Endothelial cell of umbilical vein (primary cell): ENCODE measurements around the gene BNIP5. TPM values are rescaled to one million over a fixed set of nuclear protein-coding genes. Genes with fewer than 3 reads are reported as not detected.

Source experiments
- BruUV-seq: library from RNA; stranded (reverse); fragments of 400-500 nt; replicated peaks from 2 replicates; lab custom pipeline; 2021; lab: Mats Ljungman, UMichigan
- CTCF ChIA-PET: fragments of 300-600, 350-600 bp; sonication (Branson Sonifier 250); formaldehyde crosslinking; loops from one replicate; lab custom pipeline; 2021; ENCODE audit warnings: antibody characterized with exemption, inconsistent platforms; lab: Charles Lee
- POLR2A ChIA-PET: fragments of 300-600, 350-600 bp; sonication (Branson Sonifier 250); formaldehyde crosslinking; loops from one replicate; lab custom pipeline; 2021; ENCODE audit warnings: antibody characterized with exemption, inconsistent platforms; lab: Charles Lee
- DNase-seq: peaks from one replicate; pipeline ENCODE4 v3.0.0-alpha.2; 2011; ENCODE audit warnings: low read depth, low spot score
- FAIRE-seq: peaks from 2 replicates; lab custom pipeline; 2011; peaks lifted over from hg19 to GRCh38; lab: Jason Lieb, UNC
- H2AFZ ChIP-seq: 2 replicates; pipeline ENCODE4 v1.6.0; 2012; ENCODE audit warnings: low read depth, low read length, control low read depth, inconsistent platforms
- H3K27ac ChIP-seq: 2 replicates; pipeline ENCODE4 v1.5.1; 2011; ENCODE audit warnings: low read depth, mild to moderate bottlenecking, control low read depth, low read length, moderate library complexity; ENCODE audit not compliant: insufficient read depth
- H3K27me3 ChIP-seq, 2 experiments: 2 replicates each; pipeline versions ENCODE4 v1.6.0 to v1.6.1; 2011; ENCODE audit warnings: low read length in 2 of 2, mixed read lengths in 1 of 2; ENCODE audit not compliant: control insufficient read depth in 2 of 2, insufficient read depth in 2 of 2
- H3K36me3 ChIP-seq, 2 experiments: 2 replicates in 1 of 2; 3 replicates in 1 of 2; pipeline ENCODE4 v1.5.1; 2011; ENCODE audit warnings: low read length in 2 of 2, mild to moderate bottlenecking in 1 of 2, moderate library complexity in 1 of 2; ENCODE audit not compliant: control insufficient read depth in 2 of 2, insufficient read depth in 2 of 2; ENCODE audit errors: extremely low read depth in 1 of 2
- H3K4me1 ChIP-seq: 3 replicates; pipeline ENCODE4 v1.5.1; 2011; ENCODE audit warnings: mild to moderate bottlenecking, low read length; ENCODE audit not compliant: control insufficient read depth, insufficient read depth; ENCODE audit errors: extremely low read depth
- H3K4me2 ChIP-seq: 2 replicates; pipeline ENCODE4 v1.6.1; 2011; ENCODE audit warnings: low read length, control low read depth, mixed read lengths; ENCODE audit not compliant: insufficient read depth
- H3K4me3 ChIP-seq, 3 experiments: fragments of 200-600 bp in 1 of 3; sonication (generic), shearing (Covaris generic) in 1 of 3; replicated peaks in 1 of 3; 2 replicates each; pipeline ENCODE4 v1.5.1; 2011 to 2016; ENCODE audit warnings: control low read depth in 3 of 3, low read length in 3 of 3, mild to moderate bottlenecking in 2 of 3, inconsistent platforms in 1 of 3, low read depth in 1 of 3, moderate library complexity in 1 of 3; ENCODE audit not compliant: insufficient read depth in 1 of 3
- H3K79me2 ChIP-seq: 2 replicates; pipeline ENCODE4 v1.6.0; 2012; ENCODE audit warnings: low read length, inconsistent platforms; ENCODE audit not compliant: control insufficient read depth, insufficient read depth
- H3K9ac ChIP-seq: replicated peaks from 2 replicates; pipeline ENCODE3; 2011; ENCODE audit warnings: low read length, control low read depth; ENCODE audit not compliant: insufficient read depth; ENCODE audit errors: extremely low read depth
- H3K9me1 ChIP-seq: replicated peaks from 3 replicates; pipeline ENCODE4 v1.6.0; 2011; ENCODE audit warnings: mild to moderate bottlenecking, low read length; ENCODE audit not compliant: control insufficient read depth, insufficient read depth; ENCODE audit errors: extremely low read depth
- H3K9me3 ChIP-seq: replicated peaks from 2 replicates; pipeline ENCODE4 v1.5.1; 2012; ENCODE audit warnings: low read length, inconsistent platforms; ENCODE audit not compliant: control insufficient read depth, insufficient read depth
- H4K20me1 ChIP-seq: replicated peaks from 2 replicates; pipeline ENCODE3; 2011; ENCODE audit warnings: mild to moderate bottlenecking, low read length; ENCODE audit not compliant: control insufficient read depth, insufficient read depth; ENCODE audit errors: extremely low read depth
- EZH2 ChIP-seq: IDR thresholded peaks from 2 replicates; pipeline ENCODE4 v1.6.1; 2012; ENCODE audit warnings: borderline replicate concordance, low read depth, mild to moderate bottlenecking, moderate library complexity, low read length, inconsistent platforms; ENCODE audit not compliant: severe bottlenecking
- FOS ChIP-seq: IDR thresholded peaks from 2 replicates; pipeline ENCODE4 v1.6.1; 2011; ENCODE audit warnings: mild to moderate bottlenecking, low read length, moderate library complexity, borderline replicate concordance; ENCODE audit not compliant: insufficient read depth
- GATA2 ChIP-seq: IDR thresholded peaks from 2 replicates; pipeline ENCODE4 v1.7.0; 2011; ENCODE audit warnings: low read depth, mild to moderate bottlenecking, moderate library complexity, mixed read lengths, low read length; ENCODE audit not compliant: insufficient read length, insufficient read depth
- JUN ChIP-seq: IDR thresholded peaks from 2 replicates; pipeline ENCODE4 v1.6.1; 2011; ENCODE audit warnings: borderline replicate concordance, low read depth; ENCODE audit not compliant: insufficient read length, insufficient read depth
- MYC ChIP-seq: IDR thresholded peaks from one replicate; pipeline ENCODE4 v1.6.1; 2011; ENCODE audit warnings: mild to moderate bottlenecking, low read depth, low read length
- POLR2A ChIP-seq: IDR thresholded peaks from 2 replicates; pipeline ENCODE4 v1.6.1; 2012; ENCODE audit warnings: low read depth, mild to moderate bottlenecking, control low read depth, low read length
- POLR2AphosphoS5 ChIP-seq: IDR thresholded peaks from 2 replicates; pipeline ENCODE4 v1.6.1; 2012; ENCODE audit warnings: low read depth, mild to moderate bottlenecking, control low read depth, low read length, moderate library complexity; ENCODE audit not compliant: insufficient read depth
- dilution Hi-C: fragments of 300-500 bp; cut with MboI; formaldehyde crosslinking; loops from one replicate; pipeline ENCODE4 v1.15.0; 2019; ENCODE audit warnings: low sequenced_read_pairs; ENCODE audit not compliant: extremely low pct_ligation_motif_present
- intact Hi-C: fragments of 100-400 bp; cut with micrococcal nuclease; formaldehyde crosslinking; loops from one replicate; pipeline ENCODE4 v1.10.0; 2022
- polyA plus RNA-seq, 4 experiments: library from polyadenylated mRNA; depleted of rRNA in 3 of 4; stranded (reverse) in 3 of 4; unstranded in 1 of 4; fragments of >200 nt; gene quantifications; 2 replicates each; pipeline versions ENCODE4 v1.2.1 to v1.2.3, GENCODE V29; 2011 to 2012; ENCODE audit warnings: missing spikeins in 1 of 4
- total RNA-seq: library from RNA; stranded (reverse); gene quantifications from 2 replicates; pipeline ENCODE4 v1.2.3, GENCODE V29; 2021
- TF ChIP-seq, protein P1 (sequence below), 2 donors: IDR thresholded peaks; 1 replicate in 1 of 2; 2 replicates in 1 of 2; pipeline ENCODE4 v1.5.1; 2011; ENCODE audit warnings: low read length in 2 of 2, mild to moderate bottlenecking in 2 of 2, moderate library complexity in 2 of 2, control low read depth in 1 of 2, inconsistent platforms in 1 of 2, low read depth in 1 of 2; ENCODE audit not compliant: insufficient read depth in 1 of 2; ENCODE audit errors: extremely low read depth in 1 of 2
- TF ChIP-seq, protein P2 (sequence below): IDR thresholded peaks from 2 replicates; pipeline ENCODE4 v1.6.1; 2011; ENCODE audit not compliant: insufficient read depth, insufficient read length

Gene BNIP5
- total and polyA plus RNA-seq, 2 donors (not counting 3 experiments of a cell fraction or from before 2014, with no cell fraction given) = not detected

DNA sequence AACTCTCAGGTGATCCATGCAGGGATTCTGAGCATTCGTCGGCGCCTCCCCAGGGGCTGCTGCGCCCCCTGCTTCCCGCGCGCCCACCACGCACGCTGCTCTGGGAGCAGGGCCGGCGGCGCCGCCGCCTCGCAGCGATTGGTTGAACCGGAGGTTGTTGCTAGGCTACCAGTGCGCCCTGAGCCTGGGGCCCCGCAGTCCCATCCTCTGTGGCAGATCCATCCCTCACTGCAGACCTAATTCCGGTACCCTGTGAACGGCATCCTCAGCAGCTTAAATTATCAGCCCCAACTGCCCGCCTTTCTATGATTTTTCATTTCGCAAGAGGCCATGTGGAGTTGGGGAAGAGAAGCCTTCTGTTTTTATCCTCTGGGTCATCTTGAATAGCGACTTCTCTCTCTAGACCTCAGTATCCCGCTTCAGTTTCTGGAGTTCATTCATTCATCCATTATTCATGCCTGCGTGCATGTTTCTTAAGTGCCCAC is 51.5 kb downstream of the BNIP5 start:
- DNase-seq = no peak
- H3K27ac ChIP-seq = no peak overlapping the region
- H3K9me3 ChIP-seq = no peaks in the 10 kb centered on the region
- no peak for FAIRE-seq
- H3K9ac ChIP-seq = no peak overlapping the region
- CTCF ChIA-PET = interaction anchor here (1.3 to 8.8 kb wide), 3 partner anchors 16 to 56 kb away, joined by 3 to 79 read pairs (median 7); no protein-coding TSS in a partner anchor
- intact Hi-C loops = no loop called here
- TF ChIP-seq POLR2AphosphoS5 (no peak), MYC (no peak), EZH2 (no peak), GATA2 (no peak), JUN (no peak), FOS (no peak), POLR2A (no peak)
- TF ChIP-seq, protein P1, sequence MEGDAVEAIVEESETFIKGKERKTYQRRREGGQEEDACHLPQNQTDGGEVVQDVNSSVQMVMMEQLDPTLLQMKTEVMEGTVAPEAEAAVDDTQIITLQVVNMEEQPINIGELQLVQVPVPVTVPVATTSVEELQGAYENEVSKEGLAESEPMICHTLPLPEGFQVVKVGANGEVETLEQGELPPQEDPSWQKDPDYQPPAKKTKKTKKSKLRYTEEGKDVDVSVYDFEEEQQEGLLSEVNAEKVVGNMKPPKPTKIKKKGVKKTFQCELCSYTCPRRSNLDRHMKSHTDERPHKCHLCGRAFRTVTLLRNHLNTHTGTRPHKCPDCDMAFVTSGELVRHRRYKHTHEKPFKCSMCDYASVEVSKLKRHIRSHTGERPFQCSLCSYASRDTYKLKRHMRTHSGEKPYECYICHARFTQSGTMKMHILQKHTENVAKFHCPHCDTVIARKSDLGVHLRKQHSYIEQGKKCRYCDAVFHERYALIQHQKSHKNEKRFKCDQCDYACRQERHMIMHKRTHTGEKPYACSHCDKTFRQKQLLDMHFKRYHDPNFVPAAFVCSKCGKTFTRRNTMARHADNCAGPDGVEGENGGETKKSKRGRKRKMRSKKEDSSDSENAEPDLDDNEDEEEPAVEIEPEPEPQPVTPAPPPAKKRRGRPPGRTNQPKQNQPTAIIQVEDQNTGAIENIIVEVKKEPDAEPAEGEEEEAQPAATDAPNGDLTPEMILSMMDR (IDR thresholded peaks at IDR 0.05; ENCODE audit: extremely low read depth in 1 of 2, insufficient read depth in 1 of 2, low read depth in 1 of 2, low read length in 2 of 2) = no peak
- TF ChIP-seq, protein P2, sequence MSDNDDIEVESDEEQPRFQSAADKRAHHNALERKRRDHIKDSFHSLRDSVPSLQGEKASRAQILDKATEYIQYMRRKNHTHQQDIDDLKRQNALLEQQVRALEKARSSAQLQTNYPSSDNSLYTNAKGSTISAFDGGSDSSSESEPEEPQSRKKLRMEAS = no peak
- H3K4me2 ChIP-seq = no peak overlapping the region
- H3K27me3 ChIP-seq = peaks cover 35 to 39% of the 10 kb centered on the region in 2 experiments
- BruUV-seq = no TSS peak
- no peaks in the 10 kb centered on the region for H3K9me1 ChIP-seq
- dilution Hi-C loops = no loop called here
- no peak overlapping the region for H2AFZ ChIP-seq
- H4K20me1 ChIP-seq = no peaks in the 10 kb centered on the region
- H3K4me1 ChIP-seq = peaks cover 9% of the 10 kb centered on the region
- no peaks in the 10 kb centered on the region for H3K79me2 ChIP-seq
- H3K36me3 ChIP-seq = no peaks in the 10 kb centered on the region
- no peak overlapping the region for H3K4me3 ChIP-seq
- POLR2A ChIA-PET = no interaction called here
